ENCODE data around the gene YKT6.
A peak's percentile ranks its signal among the peaks of the same experiment; 100 is the strongest.
"Not testable (repeated sequence)": the region's sequence is repeated elsewhere in the genome, so short reads cannot be mapped to it uniquely, and the experiment has no call there.

YKT6 gene

DNA sequence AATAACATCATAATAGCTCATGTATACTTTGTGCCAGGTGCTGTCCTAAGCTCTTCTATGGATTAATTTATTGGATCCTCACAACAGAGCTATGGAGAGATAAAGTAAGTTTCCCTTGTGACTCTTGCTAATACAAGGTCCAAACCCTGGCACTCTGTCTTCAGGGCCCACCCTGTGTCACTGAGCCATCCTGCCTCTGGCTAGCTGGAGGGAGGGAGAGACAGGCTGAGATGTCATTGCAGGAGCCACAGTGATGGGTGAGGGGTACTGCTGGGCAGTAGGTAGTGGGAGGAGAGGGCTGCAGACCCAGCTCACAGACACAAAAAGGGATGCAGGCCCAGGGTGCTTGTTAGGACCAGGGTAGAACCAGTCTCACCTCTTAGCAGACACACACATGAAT is 28.4 kb upstream of the YKT6 start:
- DNase-seq (ENCODE audit: low spot score): peak; percentile 17

DNA sequence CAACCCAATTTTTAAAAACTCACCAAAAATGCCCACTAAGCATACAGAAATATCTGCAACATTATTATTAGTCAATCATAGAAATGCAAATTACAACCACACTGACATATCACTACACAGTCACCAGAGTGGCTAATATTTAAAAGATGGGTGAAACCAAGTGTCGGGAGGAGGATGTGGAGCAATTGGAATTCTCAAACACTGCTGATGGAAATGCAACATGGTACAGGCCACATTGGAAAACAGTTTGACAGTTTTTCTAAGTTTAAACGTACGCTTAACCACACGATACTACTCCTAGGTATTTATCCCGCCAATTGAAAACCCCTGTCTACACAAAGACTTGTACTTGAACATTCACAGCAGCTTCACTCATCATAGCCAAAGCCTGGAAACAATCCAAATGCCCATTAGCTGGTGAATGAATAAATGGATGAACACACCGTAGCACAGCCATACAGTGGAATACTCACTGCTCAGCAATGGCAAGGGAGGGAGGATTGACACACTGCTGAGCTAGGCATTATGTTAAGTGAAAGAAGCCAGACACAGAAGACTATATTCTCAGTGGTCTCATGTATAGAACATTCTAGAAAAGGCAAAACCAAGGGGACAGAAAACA is 27.9 kb upstream of the YKT6 start:
- no peak for DNase-seq (ENCODE audit: low spot score)

DNA sequence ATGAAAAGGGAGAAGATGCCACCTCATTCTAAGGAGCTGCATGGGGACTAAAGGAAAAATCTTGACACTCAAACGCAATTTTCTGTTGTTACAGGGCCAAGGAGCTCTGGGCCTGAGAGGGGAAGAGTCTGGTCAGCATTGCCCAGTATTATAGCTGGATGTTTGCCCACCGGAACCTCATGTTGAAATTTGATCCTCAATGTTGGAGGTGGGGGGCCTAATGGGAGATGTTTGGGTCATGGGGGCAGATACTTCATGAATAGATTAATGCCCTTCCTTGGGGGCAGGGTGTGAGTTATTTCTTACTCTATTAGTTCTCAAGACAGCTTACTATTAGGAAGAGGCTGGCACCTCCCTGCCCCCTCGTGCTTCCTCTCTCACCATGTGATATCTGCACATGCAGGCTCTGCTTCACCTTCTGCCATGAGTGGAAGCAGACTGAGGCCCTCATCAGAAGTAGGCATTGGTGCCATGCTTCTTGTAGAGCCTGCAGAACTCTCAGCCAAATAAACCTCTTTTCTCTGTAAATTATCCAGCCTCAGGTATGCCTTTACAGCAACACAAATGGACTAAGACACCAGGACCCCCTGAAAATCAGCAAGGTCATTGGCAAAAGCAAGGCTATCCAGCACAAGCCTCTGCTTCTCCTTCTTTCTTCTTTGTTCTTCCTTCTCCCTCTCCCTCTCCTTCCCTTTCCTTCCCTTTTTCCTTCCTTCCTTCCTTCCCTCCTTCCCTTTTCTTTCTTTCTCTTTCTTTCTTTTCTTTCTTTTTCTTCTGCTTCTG is 26.7 kb upstream of the YKT6 start:
- DNase-seq (ENCODE audit: low spot score): no peak

DNA sequence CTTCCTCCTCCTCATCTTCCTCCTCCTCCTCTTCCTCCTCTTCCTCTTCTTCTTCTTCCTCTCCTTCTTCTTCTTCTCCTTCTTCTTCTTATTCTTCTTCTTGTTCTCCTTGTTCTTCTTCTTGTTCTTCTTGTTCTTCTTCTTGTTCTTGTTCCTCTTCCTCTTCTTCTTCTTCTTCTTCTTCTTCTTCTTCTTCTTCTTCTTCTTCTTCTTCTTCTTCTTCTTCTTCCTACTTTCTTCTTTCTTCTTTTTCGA is 26.2 kb upstream of the YKT6 start:
- not testable (repeated sequence) for DNase-seq (ENCODE audit: low spot score)

DNA sequence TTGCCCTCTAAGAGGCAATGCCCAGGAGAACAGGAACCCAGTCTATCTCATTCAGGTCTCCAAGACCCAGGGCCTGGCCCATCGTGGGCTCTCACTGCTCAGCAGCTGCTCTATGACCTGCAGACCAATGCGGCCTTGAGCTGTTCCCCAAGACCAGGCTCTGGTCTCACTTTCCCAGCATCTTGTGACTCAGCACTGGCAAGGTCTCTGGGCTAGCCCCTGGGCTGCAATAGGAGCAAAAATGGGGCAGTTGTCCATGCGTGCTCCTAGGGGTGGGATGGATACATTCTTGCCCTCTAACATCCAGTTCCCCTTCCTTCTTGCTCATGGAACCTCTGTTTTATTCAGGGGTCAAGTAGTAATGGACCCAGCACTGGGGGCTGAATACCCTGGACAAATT is 25.0 kb upstream of the YKT6 start:
- no peak for DNase-seq (ENCODE audit: low spot score)

DNA sequence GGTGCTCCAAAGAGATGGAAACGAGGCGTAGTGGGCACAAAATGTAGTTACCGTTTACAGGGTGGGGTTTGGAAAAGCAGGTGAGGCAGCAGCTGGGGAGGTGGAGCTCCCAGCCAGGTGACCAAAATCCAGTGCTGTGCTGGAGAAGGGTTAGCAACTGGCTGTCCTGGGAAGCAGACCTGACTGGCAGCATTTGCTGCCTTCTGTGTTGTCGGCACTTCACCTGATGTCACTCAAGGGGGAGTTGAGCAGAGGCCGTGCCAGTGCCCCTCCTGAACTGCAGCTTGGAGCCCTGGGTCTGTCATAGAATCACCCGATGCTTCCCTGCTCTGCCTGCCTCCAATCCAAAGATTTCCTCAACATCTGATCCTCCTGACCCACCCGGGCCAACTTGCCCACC is 24.3 kb upstream of the YKT6 start:
- DNase-seq (ENCODE audit: low spot score): peak; percentile 30

DNA sequence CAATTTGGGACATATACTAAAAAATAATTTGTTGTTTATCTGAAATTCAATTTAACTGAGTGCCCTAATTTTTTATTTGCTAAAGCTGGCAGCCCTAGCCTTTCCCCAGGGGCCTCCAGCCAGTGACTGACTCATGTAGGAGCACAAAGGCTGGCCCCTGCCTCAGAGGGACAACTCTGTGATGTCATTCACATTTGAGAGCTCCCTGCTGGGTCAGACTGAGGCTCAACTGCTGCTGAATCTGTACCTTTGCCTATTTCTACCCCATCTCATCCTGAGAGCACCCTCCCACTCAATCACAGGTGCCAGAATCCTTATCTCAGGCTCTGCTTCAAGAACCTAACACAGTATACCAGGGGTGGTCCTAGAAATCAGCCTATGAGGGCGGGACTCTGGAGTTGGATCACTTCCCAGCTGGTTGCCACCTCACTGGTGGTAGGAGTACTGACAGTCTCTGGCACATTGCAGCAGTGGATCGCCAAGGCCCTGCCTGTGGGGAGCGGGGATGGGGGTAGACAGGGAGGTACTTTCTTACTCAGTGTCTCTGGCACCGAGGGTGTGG is 23.1 kb upstream of the YKT6 start:
- peak; percentile 58 for DNase-seq (ENCODE audit: low spot score)

DNA sequence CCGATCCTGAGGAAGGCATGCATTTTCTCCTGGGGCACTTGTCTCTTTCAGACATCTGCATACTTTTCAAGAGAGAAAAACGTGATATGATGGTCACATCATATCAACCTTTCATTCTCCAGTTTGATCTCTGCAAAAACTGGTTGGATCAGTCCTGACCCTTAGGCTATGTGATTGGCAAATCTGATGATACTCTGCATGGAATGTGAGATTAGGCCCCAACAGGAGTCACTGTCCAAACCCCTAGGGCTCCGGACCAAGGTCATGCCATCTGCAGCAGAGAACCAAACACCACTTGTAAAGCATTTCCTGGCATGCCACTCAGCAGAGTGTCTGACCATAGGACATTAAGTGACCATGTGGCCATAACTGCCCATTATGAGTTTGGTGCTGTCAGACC is 20.1 kb upstream of the YKT6 start:
- DNase-seq (ENCODE audit: low spot score): no peak

DNA sequence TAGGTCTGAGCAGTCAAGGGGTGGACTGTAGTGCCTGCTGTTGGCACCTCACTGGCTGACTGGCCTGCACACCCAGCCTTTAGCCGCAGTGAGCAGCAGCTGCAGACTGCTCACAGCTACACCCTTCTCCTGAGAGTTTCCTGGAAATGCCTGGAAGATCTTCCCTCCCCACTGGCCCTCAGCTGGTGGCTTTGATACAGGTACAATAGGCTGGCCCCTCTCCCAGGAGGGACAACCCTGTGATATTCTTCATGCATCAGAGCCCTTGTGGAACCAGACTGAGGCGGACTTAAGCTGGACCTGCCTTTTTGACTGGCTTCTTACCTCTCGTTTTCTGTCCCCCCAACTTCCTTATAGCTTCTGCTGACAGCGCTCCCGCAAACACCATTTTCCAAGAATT is 18.0 kb upstream of the YKT6 start:
- no peak for DNase-seq (ENCODE audit: low spot score)

DNA sequence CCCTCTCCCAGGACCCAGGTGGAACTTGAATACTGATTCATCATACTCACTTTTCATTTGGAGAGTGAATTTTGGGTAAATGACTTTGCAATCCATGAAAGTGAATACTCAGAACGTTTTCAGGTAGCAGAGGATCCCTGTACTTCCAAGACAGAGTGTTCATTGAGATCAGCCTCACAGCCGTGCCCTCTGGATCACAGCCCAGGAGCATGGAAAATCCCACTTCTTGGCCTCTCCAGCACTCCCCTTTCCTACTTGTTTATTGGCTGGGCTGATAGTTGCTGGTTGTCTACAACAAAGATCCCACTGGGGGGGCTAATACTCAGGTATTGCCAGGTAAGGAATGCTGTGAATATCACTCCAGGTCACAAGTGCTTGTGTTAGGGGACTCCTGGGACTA is 17.4 kb upstream of the YKT6 start:
- peak; percentile 45 for DNase-seq (ENCODE audit: low spot score)

DNA sequence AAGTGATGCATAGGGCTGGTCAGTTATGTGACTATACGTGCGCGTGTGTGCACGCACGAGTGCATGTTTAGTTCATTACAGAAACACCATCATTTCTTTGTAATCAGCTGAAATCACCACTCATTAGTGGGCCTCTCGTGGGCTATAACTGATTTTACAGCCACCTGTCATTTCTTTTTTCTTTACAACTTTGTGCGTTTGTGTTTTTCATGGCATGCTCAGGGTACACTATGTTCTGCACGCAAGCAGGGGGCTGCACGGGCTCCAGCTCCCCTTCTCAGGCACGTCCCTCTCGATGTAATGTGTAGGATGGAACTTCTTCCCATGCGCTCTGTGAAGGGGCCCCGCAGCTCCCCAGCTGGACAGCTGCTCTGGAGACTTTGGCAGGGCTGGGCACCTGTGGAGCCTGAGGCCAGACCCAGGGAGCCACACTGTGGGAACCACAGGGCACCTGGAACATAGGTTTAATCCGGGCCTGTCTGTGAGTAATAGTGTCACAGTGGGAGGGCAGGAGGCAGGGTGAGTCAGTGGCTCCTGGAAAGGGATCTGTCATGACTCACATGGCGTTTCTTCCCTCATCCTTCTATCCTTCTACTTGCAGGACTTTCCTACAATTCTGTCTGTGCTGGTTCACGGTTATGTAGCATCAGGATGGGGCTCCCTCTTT is 16.4 kb upstream of the YKT6 start:
- DNase-seq (ENCODE audit: low spot score): no peak

DNA sequence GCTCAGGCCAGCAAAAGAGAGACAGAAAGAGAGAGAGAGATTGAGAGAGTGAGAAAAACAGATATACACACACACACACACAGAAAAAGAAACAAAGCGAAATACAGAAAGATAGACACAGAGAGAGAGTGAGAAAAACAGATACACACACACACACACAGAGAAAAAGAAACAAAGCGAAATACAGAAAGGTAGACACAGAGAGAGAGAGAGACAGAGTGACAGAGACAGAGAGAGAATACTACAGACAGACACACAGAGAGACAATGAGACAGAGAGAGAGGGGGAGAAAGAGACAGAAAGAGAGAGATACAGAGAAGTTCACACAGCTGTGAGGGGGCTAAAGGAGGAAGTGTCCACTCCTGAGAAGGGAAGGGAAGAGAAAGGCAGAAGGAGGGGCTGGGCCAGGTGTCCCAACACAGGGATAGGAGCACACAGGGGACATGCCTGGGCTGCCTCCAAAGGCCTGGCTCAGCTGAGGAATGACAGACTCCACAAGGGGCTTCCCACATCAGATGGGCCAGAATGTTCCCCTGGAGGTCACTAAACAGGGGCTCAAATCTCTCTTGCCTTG is 15.8 kb upstream of the YKT6 start:
- DNase-seq (ENCODE audit: low spot score): no peak

DNA sequence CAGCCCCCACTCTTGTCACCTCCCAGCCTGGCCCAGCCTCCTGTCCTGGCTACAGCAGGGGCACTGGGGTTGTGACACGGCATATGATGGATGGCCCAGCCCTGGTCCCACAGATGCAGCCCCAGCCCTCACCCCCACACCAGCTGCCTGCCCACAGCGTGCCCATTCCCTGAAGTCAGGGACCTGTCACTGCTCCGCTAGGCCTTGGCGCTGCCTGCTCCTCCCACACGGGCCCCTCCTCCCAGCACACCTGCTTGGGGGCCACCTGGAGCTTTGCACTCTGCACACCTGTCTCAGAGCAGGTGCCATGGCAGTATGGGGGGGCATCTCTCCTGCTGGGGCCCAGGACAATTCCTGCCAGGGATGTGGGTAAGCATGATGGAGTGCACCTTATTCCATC is 15.0 kb upstream of the YKT6 start:
- DNase-seq (ENCODE audit: low spot score): no peak

DNA sequence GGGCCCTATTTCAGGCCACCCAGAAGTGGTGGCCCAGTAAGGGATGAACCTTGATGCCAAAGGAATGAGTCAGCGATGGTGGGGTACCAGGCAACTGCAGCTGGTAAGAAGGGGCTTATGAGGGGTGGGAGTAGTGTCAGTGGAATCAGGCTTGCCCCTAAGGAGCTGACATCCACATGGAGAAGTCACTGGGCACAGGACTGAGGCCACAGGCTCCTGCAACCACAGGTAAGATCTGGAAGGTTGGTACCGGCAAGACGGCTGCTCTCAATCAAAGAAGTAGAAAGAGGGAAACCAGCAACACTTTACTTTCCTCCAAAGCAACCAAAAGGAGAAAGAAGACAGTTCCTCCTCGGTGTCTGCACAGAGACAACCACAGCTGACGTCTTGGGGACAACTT is 14.0 kb upstream of the YKT6 start:
- no peak for DNase-seq (ENCODE audit: low spot score)

DNA sequence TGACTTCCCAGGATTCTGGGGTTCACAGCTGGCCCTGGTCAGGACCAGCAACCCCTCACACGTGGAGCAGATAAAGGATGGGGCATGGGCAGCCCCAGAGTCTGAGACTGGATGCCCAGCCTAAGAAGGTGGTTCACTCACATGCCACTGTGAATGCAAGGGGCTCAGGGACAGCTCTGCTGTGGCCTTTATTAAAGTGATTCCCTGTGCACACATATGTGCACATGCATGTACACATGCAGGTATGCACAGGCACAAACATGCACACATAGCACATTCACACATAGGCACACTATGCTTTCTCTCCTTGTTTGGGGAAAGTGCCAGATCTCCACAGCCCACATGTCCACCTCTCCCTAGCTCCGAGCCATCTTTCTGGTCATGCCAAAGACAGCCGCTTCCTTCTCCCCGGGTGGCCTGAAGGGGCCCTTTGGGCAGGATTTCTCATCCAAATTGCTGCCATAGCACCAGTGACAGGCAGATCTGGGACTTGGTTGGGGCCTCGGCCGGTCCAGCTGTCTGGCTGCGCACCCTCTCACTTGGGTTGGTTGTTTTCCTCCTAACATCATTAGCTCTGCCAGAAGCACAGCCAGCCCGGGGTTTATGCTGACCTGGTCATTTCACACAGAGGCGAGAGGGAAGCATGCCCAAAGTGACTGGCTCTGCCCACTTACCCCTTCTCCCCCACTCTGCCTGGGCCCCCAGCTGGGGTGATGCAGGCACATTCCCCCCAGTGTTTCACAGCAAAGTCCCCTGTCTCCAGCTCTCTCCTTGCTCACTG is 13.0 kb upstream of the YKT6 start:
- DNase-seq (ENCODE audit: low spot score): no peak

DNA sequence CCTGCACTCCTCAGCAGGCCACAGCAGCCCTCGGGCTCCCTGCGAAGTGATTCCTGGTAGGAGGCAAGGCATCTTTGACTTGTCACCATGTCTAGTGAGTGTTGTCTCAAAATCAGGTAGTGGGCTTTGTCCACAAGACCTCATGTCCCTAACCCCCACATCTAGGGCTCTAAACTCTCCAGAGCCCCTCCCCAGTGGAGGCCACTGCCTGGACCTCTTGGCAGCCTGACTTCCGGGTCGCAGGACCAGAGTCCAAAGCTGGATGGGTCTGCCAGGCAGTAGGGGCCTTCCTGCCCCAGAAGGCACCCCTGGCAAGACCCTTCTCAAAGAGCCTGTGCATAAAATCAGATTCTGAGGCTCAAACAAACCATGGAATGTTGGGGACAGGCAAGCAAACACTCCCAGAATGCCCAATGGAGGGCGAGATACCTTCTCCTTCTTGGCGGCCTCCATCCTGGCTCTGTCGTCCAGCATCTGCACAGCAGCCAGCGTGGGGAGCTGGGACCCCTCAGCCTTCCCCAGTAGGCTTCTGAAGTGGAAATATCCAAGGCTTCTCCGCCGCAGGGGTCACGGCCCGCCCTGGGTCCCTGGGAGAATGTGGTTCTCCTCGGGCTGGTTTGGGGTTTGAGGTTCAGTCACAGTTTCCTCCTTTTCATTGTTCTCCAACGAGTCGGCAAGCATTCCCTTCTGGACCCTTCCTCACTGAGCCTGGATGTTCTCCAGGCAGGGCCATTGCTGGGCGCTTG is 12.1 kb upstream of the YKT6 start:
- no peak for DNase-seq (ENCODE audit: low spot score)

DNA sequence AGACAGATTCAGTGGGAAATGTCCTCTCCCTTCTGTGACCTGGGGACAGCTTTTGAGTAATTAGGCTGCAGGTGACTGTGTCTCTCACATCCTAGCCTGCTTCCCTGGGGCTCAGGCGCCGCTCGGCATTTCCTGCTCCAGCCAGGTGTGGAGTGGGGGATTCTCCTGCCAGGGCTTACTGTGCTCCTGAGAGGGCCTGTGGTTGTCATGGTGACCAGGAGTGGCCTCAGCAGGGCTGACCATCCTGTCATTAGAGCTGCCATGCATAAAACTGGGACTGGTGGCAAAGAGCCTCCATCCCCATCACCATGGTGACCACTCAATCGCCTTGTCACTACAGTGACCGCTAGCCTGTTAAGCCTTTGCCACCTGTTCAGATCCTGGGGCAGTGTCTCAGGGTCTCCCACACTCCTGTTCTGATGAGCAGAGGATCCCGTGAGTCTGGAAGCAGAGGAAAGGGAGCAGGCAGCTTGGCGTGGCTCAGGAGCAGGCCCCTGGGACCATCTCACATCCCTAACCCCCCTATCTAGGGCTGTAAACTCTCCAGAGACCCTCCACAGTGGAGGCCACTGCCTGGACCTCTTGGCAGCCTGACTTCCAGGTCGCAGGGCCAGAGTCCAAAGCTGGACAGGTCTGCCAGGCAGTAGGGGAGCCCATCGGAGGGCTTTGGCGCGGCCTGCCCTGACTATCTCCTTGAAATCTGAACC is 11.3 kb upstream of the YKT6 start, which contains the start of gene GCK:
Gene GCK, minus strand, starts transcription at position 154 of the 707 bp plus-strand sequence. CDS start 486 bp downstream, outside the sequence.
- DNase-seq (ENCODE audit: low spot score): no peak

DNA sequence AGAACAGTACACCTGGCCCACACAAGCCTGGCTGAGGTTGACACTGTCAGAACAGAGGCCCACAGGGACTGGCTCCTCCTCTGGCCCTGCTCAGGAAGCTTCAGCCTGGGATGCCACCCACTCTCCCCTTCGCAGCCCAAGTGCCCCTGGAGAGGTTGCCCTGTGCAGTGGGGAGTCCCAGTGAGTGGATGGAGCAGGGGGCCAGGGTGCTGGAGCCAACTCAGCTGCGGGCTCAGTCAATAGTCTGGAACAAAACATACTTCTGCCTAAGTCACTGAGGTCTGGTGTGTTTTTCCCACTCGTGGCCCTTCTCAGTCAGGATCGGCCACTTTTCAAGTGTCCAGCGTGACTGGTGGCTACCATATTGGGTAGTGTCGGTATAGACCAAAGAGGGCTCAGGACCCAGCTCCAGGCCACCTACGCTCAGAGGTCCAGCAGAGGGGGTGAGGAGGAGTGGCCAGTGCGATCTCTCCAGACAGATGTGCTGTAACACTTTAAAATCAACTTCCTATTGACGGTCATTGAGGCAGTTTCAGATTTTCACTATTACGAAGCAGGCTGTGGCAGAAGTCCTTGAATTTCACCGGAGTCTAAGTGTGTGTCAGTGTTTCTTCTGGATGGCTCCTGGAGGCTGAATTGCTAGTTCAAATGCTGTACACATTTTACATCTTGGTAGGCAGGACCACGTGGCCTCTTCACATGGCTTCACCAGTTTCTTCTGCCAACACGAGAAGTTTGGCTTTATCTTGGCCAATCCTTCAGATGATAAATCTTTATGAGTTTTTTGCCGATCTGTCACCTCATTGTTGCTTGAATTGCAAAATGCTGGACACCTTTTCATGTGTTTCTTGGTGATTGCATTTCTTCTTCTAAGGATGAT is 10.5 kb upstream of the YKT6 start:
- no peak for DNase-seq (ENCODE audit: low spot score)

DNA sequence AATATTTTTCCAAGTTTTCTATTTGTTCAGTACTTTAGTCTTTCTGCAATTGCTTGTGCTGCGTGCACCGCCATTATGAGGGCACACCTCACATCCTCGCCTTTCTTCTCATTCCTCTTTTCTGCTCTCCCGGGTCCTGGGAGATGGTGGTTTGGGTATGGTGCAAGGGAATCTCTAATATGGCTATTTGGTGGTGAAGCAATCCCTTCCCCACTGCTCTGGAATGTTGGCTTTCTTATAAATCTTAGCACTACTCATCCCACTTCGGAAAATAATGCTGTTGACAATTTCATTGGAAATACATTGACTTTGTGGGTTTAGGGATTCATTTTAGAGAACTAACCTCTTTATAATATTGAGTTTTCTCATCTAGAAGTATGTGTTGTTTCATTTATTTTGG is 9.6 kb upstream of the YKT6 start:
- no peak for DNase-seq (ENCODE audit: low spot score)
